ENCODE data around the gene SCN1B. TPM values are rescaled to one million over a fixed set of nuclear protein-coding genes. Genes with fewer than 3 reads are reported as not detected.
"Not testable (repeated sequence)": the region's sequence is repeated elsewhere in the genome, so short reads cannot be mapped to it uniquely, and the experiment has no call there.

SCN1B gene
- total RNA-seq, 1 donor = 4.7 TPM

DNA sequence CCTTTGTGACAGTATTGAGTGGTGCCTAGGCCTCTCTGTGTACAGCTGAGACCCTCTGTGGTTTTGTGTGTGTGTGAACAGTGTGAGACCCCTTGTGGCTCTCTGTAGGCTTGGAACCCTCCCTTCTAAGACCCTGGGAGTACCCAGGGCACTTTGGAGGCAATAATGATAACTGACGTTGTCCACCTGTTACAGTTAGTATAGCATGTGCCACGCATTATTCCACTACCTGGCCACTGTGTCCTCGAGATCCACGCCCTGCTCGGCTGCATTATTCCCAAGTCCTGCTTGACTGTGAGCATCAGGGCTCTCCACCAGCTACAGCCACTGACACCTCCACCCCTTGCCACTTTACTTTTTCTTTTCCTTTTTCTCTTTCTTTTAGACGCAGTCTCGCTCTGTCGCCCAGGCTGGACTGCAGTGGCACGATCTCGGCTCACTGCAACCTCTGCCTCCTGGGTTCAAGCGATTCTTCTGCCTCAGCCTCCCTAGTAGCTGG is 28.2 kb upstream of the SCN1B start:
- no peak overlapping the region for H2AFZ ChIP-seq (ENCODE audit: low read length)
- peaks cover 60% of the 10 kb centered on the region for H3K79me2 ChIP-seq (ENCODE audit: insufficient read depth, low read length)
- peak overlapping the region; percentile 97 for H3K4me2 ChIP-seq (ENCODE audit: insufficient read depth, low read length)
- no peak for TF ChIP-seq CTCF (IDR thresholded peaks at IDR 0.05; ENCODE audit: extremely low read depth, low read depth, low read length)
- H4K20me1 ChIP-seq (ENCODE audit: insufficient read depth, low read length) = peaks cover 48% of the 10 kb centered on the region
- no peaks in the 10 kb centered on the region for H3K27me3 ChIP-seq (ENCODE audit: insufficient read depth, low read length)
- DNase-seq (ENCODE audit: insufficient read length, low spot score, missing footprints) = no peak
- peaks cover 2% of the 10 kb centered on the region for H3K36me3 ChIP-seq (ENCODE audit: insufficient read depth, low read length)
- no peaks in the 10 kb centered on the region for H3K9me3 ChIP-seq (ENCODE audit: low read depth, low read length)
- H3K27ac ChIP-seq (ENCODE audit: low read depth, low read length) = no peak overlapping the region
- H3K4me1 ChIP-seq (ENCODE audit: insufficient read depth, low read length) = peaks cover 36% of the 10 kb centered on the region
- H3K4me3 ChIP-seq (ENCODE audit: insufficient read depth, low read length) = no peak overlapping the region

DNA sequence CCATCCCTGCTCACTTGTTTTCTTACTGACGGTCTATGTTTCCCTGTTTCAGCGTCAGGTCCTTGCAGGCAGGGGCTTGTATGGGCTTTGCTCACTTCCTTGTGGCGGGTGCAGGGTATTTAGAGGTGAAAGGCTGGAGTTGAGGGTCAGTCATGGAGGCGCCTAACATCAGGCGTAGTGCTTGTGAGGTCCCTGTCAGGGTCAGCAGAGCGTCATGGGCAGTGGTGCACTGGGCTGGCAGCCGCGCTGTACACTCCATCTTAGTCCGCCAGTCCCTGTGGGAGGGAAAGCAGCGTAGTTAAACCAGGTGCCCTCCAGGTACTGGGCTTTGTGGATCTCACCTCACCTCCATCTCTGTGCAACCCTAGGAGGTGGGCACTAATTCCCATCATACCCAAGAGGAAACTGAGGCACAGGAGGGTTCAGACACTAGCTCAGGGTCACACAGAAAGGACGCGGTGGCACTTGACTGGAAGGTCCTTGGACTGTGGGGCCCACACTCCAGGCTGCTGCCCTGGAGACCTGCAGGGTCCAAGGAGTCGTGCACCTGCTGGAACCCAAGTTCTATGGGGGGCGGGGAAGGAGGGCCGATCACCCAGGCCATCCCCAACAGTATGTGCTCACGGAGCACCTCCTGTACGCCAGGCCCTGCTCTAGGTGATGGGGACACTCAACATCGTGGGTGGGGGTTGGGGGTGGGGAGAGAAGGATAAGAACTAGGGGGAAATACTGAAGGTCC is 25.6 kb upstream of the SCN1B start:
- peaks cover 11% of the 10 kb centered on the region for H3K36me3 ChIP-seq (ENCODE audit: insufficient read depth, low read length)
- H3K27ac ChIP-seq (ENCODE audit: low read depth, low read length) = no peak overlapping the region
- H2AFZ ChIP-seq (ENCODE audit: low read length) = no peak overlapping the region
- no peak overlapping the region for H3K4me2 ChIP-seq (ENCODE audit: insufficient read depth, low read length)
- no peak overlapping the region for H3K4me3 ChIP-seq (ENCODE audit: insufficient read depth, low read length)
- peaks cover 53% of the 10 kb centered on the region for H4K20me1 ChIP-seq (ENCODE audit: insufficient read depth, low read length)
- peaks cover 59% of the 10 kb centered on the region for H3K79me2 ChIP-seq (ENCODE audit: insufficient read depth, low read length)
- peak; percentile 73 for DNase-seq (ENCODE audit: insufficient read length, low spot score, missing footprints)
- H3K27me3 ChIP-seq (ENCODE audit: insufficient read depth, low read length) = no peaks in the 10 kb centered on the region
- no peaks in the 10 kb centered on the region for H3K9me3 ChIP-seq (ENCODE audit: low read depth, low read length)
- no peak for TF ChIP-seq CTCF (IDR thresholded peaks at IDR 0.05; ENCODE audit: extremely low read depth, low read depth, low read length)
- H3K4me1 ChIP-seq (ENCODE audit: insufficient read depth, low read length) = peaks cover 29% of the 10 kb centered on the region

GRCh38 chr19:35005256-35005977 is 24.9 kb upstream of the SCN1B start:
- Histone ChIP-seq H3K4me1 (ENCODE audit: insufficient read depth, low read length) (peaks cover 26% of the 10 kb centered on the region), H3K36me3 (ENCODE audit: insufficient read depth, low read length) (peaks cover 13% of the 10 kb centered on the region), H3K27me3 (ENCODE audit: insufficient read depth, low read length) (no peaks in the 10 kb centered on the region), H3K4me3 (ENCODE audit: insufficient read depth, low read length) (no peak overlapping the region), H4K20me1 (ENCODE audit: insufficient read depth, low read length) (peaks cover 53% of the 10 kb centered on the region), H2AFZ (ENCODE audit: low read length) (no peak overlapping the region), H3K27ac (ENCODE audit: low read depth, low read length) (peak overlapping the region; percentile 54), H3K79me2 (ENCODE audit: insufficient read depth, low read length) (peaks cover 56% of the 10 kb centered on the region), H3K9me3 (ENCODE audit: low read depth, low read length) (no peaks in the 10 kb centered on the region), H3K4me2 (ENCODE audit: insufficient read depth, low read length) (peak overlapping the region; percentile 21)
- DNase-seq (ENCODE audit: insufficient read length, low spot score, missing footprints) = peak; percentile 73
- TF ChIP-seq CTCF (IDR thresholded peaks at IDR 0.05; ENCODE audit: extremely low read depth, low read depth, low read length) = no peak

GRCh38 chr19:35006007-35006341 is 24.3 kb upstream of the SCN1B start:
- Histone ChIP-seq H3K36me3 (ENCODE audit: insufficient read depth, low read length) (peaks cover 13% of the 10 kb centered on the region), H4K20me1 (ENCODE audit: insufficient read depth, low read length) (peaks cover 52% of the 10 kb centered on the region)

More at GRCh38 chr19:35006007-35006341, 24.3 kb upstream of the SCN1B start:
- H2AFZ ChIP-seq (ENCODE audit: low read length); H3K9me3 ChIP-seq (ENCODE audit: low read depth, low read length); H3K27me3 ChIP-seq (ENCODE audit: insufficient read depth, low read length); H3K4me3 ChIP-seq (ENCODE audit: insufficient read depth, low read length): not testable (repeated sequence)
- peak; percentile 29 for DNase-seq (ENCODE audit: insufficient read length, low spot score, missing footprints)
- H3K79me2 ChIP-seq (ENCODE audit: insufficient read depth, low read length) = peaks cover 52% of the 10 kb centered on the region
- H3K4me2 ChIP-seq (ENCODE audit: insufficient read depth, low read length) = peak overlapping the region; percentile 21
- peaks cover 26% of the 10 kb centered on the region for H3K4me1 ChIP-seq (ENCODE audit: insufficient read depth, low read length)
- peak overlapping the region; percentile 54 for H3K27ac ChIP-seq (ENCODE audit: low read depth, low read length)

Data from osteoblast (primary cell).